WTC11 (cell line): ENCODE data around the gene CAGE1. TPM values are rescaled to one million over a fixed set of nuclear protein-coding genes. Genes with fewer than 3 reads are reported as not detected.

ENCODE experiments used
- ATAC-seq: fragments of 200-7000 bp; cut with Tn5 transposase; 2 replicates; pipeline ENCODE4 v1.10.0; 2021; ENCODE audit warnings: mild to moderate bottlenecking, moderate library complexity
- CTCF ChIA-PET: fragments of 300-600 bp; sonication (Branson Sonifier 250); formaldehyde crosslinking; loops from one replicate; lab custom pipeline; 2021; ENCODE audit warnings: antibody characterized with exemption; lab: Charles Lee
- POLR2A ChIA-PET: fragments of 350-600 bp; sonication (Branson Sonifier 250); formaldehyde crosslinking; loops from one replicate; lab custom pipeline; 2021; ENCODE audit warnings: antibody characterized with exemption; lab: Charles Lee
- DNase-seq: peaks from one replicate; pipeline ENCODE4 v3.0.0; 2021; ENCODE audit warnings: low spot score
- H3K27ac Mint-ChIP-seq: 2 replicates; pipeline ENCODE4 v1.8.0; 2021; ENCODE audit warnings: mixed read lengths
- H3K27me3 Mint-ChIP-seq: 2 replicates; pipeline ENCODE4 v1.8.0; 2021; ENCODE audit warnings: low read depth, mild to moderate bottlenecking, moderate library complexity, mixed read lengths
- H3K36me3 Mint-ChIP-seq: 2 replicates; pipeline ENCODE4 v1.8.0; 2021; ENCODE audit warnings: mixed read lengths
- H3K4me1 Mint-ChIP-seq: 2 replicates; pipeline ENCODE4 v1.8.0; 2022; ENCODE audit warnings: mixed read lengths
- H3K4me3 Mint-ChIP-seq: 2 replicates; pipeline ENCODE4 v1.8.0; 2021; ENCODE audit warnings: mild to moderate bottlenecking, moderate library complexity, mixed read lengths
- H3K9me3 Mint-ChIP-seq: 2 replicates; pipeline ENCODE4 v1.8.0; 2021; ENCODE audit warnings: mixed read lengths
- CREM ChIP-seq: sonication (generic); formaldehyde crosslinking; IDR thresholded peaks from 2 replicates; pipeline ENCODE4 v1.8.1; 2022; ENCODE audit warnings: mild to moderate bottlenecking, missing genetic modification reagents, moderate library complexity
- E2F1 ChIP-seq: sonication (generic); formaldehyde crosslinking; IDR thresholded peaks from 2 replicates; pipeline ENCODE4 v1.8.0; 2022; ENCODE audit warnings: mild to moderate bottlenecking, missing genetic modification reagents
- EMX1 ChIP-seq: fragments of 250-450 bp; sonication (Bioruptor Pico); IDR thresholded peaks from 2 replicates; pipeline ENCODE4 v1.8.0; 2021; ENCODE audit warnings: mild to moderate bottlenecking
- FOXP1 ChIP-seq: sonication (generic); formaldehyde crosslinking; IDR thresholded peaks from 2 replicates; pipeline ENCODE4 v1.8.0; 2022; ENCODE audit warnings: missing genetic modification reagents, mild to moderate bottlenecking, moderate library complexity, borderline replicate concordance
- GABPB1 ChIP-seq: sonication (generic); formaldehyde crosslinking; IDR thresholded peaks from 2 replicates; pipeline ENCODE4 v1.8.1; 2023; ENCODE audit warnings: mild to moderate bottlenecking, missing genetic modification reagents
- IRF1 ChIP-seq: sonication (generic); formaldehyde crosslinking; IDR thresholded peaks from 2 replicates; pipeline ENCODE4 v1.8.0; 2023; ENCODE audit warnings: missing genetic modification reagents
- IRF2 ChIP-seq: sonication (generic); formaldehyde crosslinking; IDR thresholded peaks from 2 replicates; pipeline ENCODE4 v1.8.0; 2022; ENCODE audit warnings: low read depth, missing genetic modification reagents, borderline replicate concordance
- JAZF1 ChIP-seq: fragments of 250-450 bp; sonication (Bioruptor Pico); IDR thresholded peaks from 2 replicates; pipeline ENCODE4 v1.9.0; 2021; ENCODE audit warnings: moderate library complexity, mild to moderate bottlenecking, inconsistent platforms
- NFATC4 ChIP-seq: fragments of 250-450 bp; sonication (Bioruptor Pico); IDR thresholded peaks from 2 replicates; pipeline ENCODE4 v1.9.0; 2021; ENCODE audit warnings: mild to moderate bottlenecking
- NFYB ChIP-seq: sonication (generic); formaldehyde crosslinking; conservative IDR thresholded peaks from 2 replicates; pipeline ENCODE4 v1.8.0; 2022; ENCODE audit warnings: low read depth, missing genetic modification reagents
- NR1H2 ChIP-seq: sonication (generic); formaldehyde crosslinking; IDR thresholded peaks from 2 replicates; pipeline ENCODE4 v1.9.0; 2021; ENCODE audit warnings: mild to moderate bottlenecking, moderate library complexity, missing genetic modification reagents
- STAT6 ChIP-seq: sonication (generic); formaldehyde crosslinking; conservative IDR thresholded peaks from 2 replicates; pipeline ENCODE4 v1.8.1; 2023; ENCODE audit warnings: mild to moderate bottlenecking, low read depth, missing genetic modification reagents, moderate library complexity
- TEAD1 ChIP-seq: sonication (generic); formaldehyde crosslinking; IDR thresholded peaks from 2 replicates; pipeline ENCODE4 v1.8.0; 2022; ENCODE audit warnings: mild to moderate bottlenecking, missing genetic modification reagents
- ZNF232 ChIP-seq: sonication (generic); formaldehyde crosslinking; IDR thresholded peaks from 2 replicates; pipeline ENCODE4 v1.8.0; 2022; ENCODE audit warnings: mild to moderate bottlenecking, missing genetic modification reagents
- ZNF263 ChIP-seq: sonication (generic); formaldehyde crosslinking; IDR thresholded peaks from 2 replicates; pipeline ENCODE4 v1.8.1; 2022; ENCODE audit warnings: low read depth, mild to moderate bottlenecking, moderate library complexity, missing genetic modification reagents
- ZNF396 ChIP-seq: fragments of 250-450 bp; sonication (Bioruptor Pico); IDR thresholded peaks from 2 replicates; pipeline ENCODE4 v1.8.0; 2021; ENCODE audit warnings: mild to moderate bottlenecking, moderate library complexity, borderline replicate concordance
- ZNF671 ChIP-seq: fragments of 250-450 bp; sonication (Bioruptor Pico); IDR thresholded peaks from 2 replicates; pipeline ENCODE4 v1.8.0; 2021; ENCODE audit warnings: mild to moderate bottlenecking
- total RNA-seq: library from RNA; stranded (reverse); gene quantifications from 3 replicates; pipeline ENCODE4 v1.2.3, GENCODE V29; 2021
- TF ChIP-seq, protein P1 (sequence below): fragments of 250-450 bp; sonication (Bioruptor Pico); IDR thresholded peaks from 2 replicates; pipeline ENCODE4 v1.8.0; 2021; ENCODE audit warnings: mild to moderate bottlenecking

CAGE1 gene
- total RNA-seq, 1 experiment from 2014 or later: 0.07 TPM

DNA sequence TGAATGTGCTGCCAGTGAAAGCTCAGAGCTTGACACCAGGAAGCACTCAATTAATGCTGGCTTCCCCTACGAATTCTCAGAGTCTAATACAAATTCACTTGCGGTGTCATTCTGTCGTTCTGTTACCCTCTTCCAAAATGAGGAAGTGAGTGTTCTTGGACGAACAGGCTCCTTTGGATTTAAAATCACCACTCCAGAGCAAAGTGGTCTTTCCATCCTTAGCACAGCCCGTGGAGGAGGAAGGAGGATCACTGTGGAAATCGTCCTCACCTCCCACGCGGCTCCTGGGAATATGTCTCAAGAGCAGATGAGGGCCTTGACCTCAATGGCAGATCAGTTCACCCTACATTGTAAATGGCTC is 41.8 kb upstream of the CAGE1 start:
- Mint-ChIP-seq H3K36me3 (no peaks in the 10 kb centered on the region), H3K27me3 (no peaks in the 10 kb centered on the region), H3K4me3 (no peak overlapping the region), H3K9me3 (no peaks in the 10 kb centered on the region; the same call in 1 of the 2 replicates), H3K4me1 (peaks cover 17% of the 10 kb centered on the region), H3K27ac (0 out of 2 replicates have a peak overlapping the region, but pooled peaks have one; percentile 29)
- ATAC-seq: no peak
- TF ChIP-seq GABPB1 (CRISPR knock-in tag): 0 out of 2 replicates have a peak, but pooled peaks have one; percentile 1
- no peak for TF ChIP-seq JAZF1 (CRISPR knock-in tag)
- DNase-seq: no peak
- POLR2A ChIA-PET: interaction anchor here (1.3 kb wide), 1 partner anchor 109 kb away, joined by 3 read pairs; no protein-coding TSS in a partner anchor
- CTCF ChIA-PET: interaction anchor here (0.5 to 1.5 kb wide), 5 partner anchors 9 to 1485 kb away, joined by 3 to 5 read pairs (median 3); no protein-coding TSS in a partner anchor

- POLR2A ChIA-PET: no interaction called here
- H3K27ac Mint-ChIP-seq: no peak overlapping the region
- no peak for ATAC-seq
- DNase-seq: no peak
- H3K36me3 Mint-ChIP-seq: no peaks in the 10 kb centered on the region
- H3K9me3 Mint-ChIP-seq: no peaks in the 10 kb centered on the region; the same call in 1 of the 2 replicates
- no peak overlapping the region for H3K4me3 Mint-ChIP-seq
- CTCF ChIA-PET: interaction anchor here (1.0 to 1.9 kb wide), 3 partner anchors 52 to 191 kb away, joined by 3 to 5 read pairs (median 3); no protein-coding TSS in a partner anchor
- H3K4me1 Mint-ChIP-seq: peaks cover 8% of the 10 kb centered on the region
- TF ChIP-seq IRF1 (CRISPR knock-in tag) (no peak), NFYB (CRISPR knock-in tag) (peak; percentile 14)
- no peaks in the 10 kb centered on the region for H3K27me3 Mint-ChIP-seq
These were observed 37.1 kb upstream of the CAGE1 start for GRCh38 chr6:7426447-7427169.

- H3K4me1 Mint-ChIP-seq: peaks cover 6% of the 10 kb centered on the region
- H3K27ac Mint-ChIP-seq: no peak overlapping the region
- TF ChIP-seq STAT6 (CRISPR knock-in tag) (no peak), NFATC4 (CRISPR knock-in tag) (no peak), EMX1 (no peak), FOXP1 (CRISPR knock-in tag) (no peak), ZNF396 (CRISPR knock-in tag) (no peak), ZNF232 (no peak), IRF2 (no peak), NR1H2 (CRISPR knock-in tag) (no peak), TEAD1 (CRISPR knock-in tag) (no peak), E2F1 (CRISPR knock-in tag) (no peak), CREM (CRISPR knock-in tag) (no peak), ZNF263 (CRISPR knock-in tag) (no peak), ZNF671 (no peak)
- TF ChIP-seq, protein P1, sequence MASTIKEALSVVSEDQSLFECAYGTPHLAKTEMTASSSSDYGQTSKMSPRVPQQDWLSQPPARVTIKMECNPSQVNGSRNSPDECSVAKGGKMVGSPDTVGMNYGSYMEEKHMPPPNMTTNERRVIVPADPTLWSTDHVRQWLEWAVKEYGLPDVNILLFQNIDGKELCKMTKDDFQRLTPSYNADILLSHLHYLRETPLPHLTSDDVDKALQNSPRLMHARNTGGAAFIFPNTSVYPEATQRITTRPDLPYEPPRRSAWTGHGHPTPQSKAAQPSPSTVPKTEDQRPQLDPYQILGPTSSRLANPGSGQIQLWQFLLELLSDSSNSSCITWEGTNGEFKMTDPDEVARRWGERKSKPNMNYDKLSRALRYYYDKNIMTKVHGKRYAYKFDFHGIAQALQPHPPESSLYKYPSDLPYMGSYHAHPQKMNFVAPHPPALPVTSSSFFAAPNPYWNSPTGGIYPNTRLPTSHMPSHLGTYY (CRISPR knock-in tag): no peak
- ATAC-seq: no peak
- ChIA-PET CTCF (interaction anchor here (0.7 to 2.1 kb wide), 11 partner anchors 9 to 462 kb away, joined by 3 to 9 read pairs (median 5); partner anchors contain the start of gene DSP), POLR2A (no interaction called here)
- no peaks in the 10 kb centered on the region; the same call in 1 of the 2 replicates for H3K9me3 Mint-ChIP-seq
- H3K4me3 Mint-ChIP-seq: no peak overlapping the region
- no peaks in the 10 kb centered on the region for H3K27me3 Mint-ChIP-seq
- H3K36me3 Mint-ChIP-seq: no peaks in the 10 kb centered on the region
- DNase-seq: no peak
These were observed 36.3 kb upstream of the CAGE1 start for GRCh38 chr6:7425808-7426190.
